HUDEP-2 (cell line): ENCODE results near the gene RAB3C.

Experiments used
- DNase-seq, 76 experiments: peaks; one replicate each; lab custom pipeline; 2025; ENCODE audit not compliant: unreplicated experiment in 76 of 76; lab: John Stamatoyannopoulos, UW

The RAB3C gene

DNA sequence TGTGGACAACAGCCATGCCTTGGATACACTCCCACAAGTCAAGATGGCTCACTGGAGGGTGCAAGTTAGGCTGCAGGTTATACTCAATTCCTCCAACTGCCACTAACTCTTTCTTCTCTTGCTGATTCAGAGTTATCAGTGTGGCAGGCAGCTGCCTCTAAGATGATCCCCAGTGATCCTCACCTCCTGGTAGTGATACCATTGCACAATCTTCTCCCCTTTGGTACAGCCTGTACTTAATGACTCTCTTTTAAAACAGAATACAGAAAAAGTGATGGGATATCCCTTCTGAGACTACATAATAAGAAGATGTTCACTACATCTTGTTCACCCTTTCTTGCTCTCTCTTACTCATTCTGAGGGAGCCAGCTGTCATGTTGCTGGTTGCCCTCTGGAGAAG, 323.1 kb downstream of the RAB3C start:
- DNase-seq = no peak
